ENCODE measurements around the gene IGLL5. TPM values are rescaled to one million over a fixed set of nuclear protein-coding genes. Genes with fewer than 3 reads are reported as not detected.

The IGLL5 gene
- polyA plus RNA-seq, 1 donor (not counting 4 experiments of a cell fraction or from before 2014, with no cell fraction given), result not detected

- H3K9me1 ChIP-seq (ENCODE audit: control insufficient read depth, extremely low read depth, insufficient read depth, low read length), result no peaks in the 10 kb centered on the region
- no peak overlapping the region for H3K27ac ChIP-seq (ENCODE audit: control insufficient read depth, insufficient read depth, low read length)
- no peak for FAIRE-seq
- dilution Hi-C loops (cut with MboI; ENCODE audit: extremely low pct_ligation_motif_present, low sequenced_read_pairs), result no loop called here
- no peak overlapping the region for H3K4me2 ChIP-seq (ENCODE audit: control insufficient read depth, extremely low read depth, insufficient read depth, low read depth, low read length)
- no peaks in the 10 kb centered on the region for H3K4me1 ChIP-seq (ENCODE audit: control insufficient read depth, extremely low read depth, insufficient read depth, low read length)
- no peaks in the 10 kb centered on the region for H3K36me3 ChIP-seq (ENCODE audit: control insufficient read depth in 2 of 2, extremely low read depth in 1 of 2, insufficient read depth in 2 of 2, low read length in 2 of 2)
- H3K27me3 ChIP-seq (ENCODE audit: control insufficient read depth, extremely low read depth, insufficient read depth, low read length), result peaks cover 4% of the 10 kb centered on the region
- no peaks in the 10 kb centered on the region for H3K79me2 ChIP-seq (ENCODE audit: control insufficient read depth, insufficient read depth, low read length)
- TF ChIP-seq EZH2 (IDR thresholded peaks at IDR 0.05; ENCODE audit: low read length), result no peak
- TF ChIP-seq CTCF (optimal IDR thresholded peaks at IDR 0.05 in 1 of 3, IDR thresholded peaks at IDR 0.05 in 1 of 3, conservative IDR thresholded peaks at IDR 0.05 in 1 of 3; ENCODE audit: extremely low read depth in 1 of 3, insufficient read depth in 2 of 3, low read length in 3 of 3), result no peak
- H3K9ac ChIP-seq (ENCODE audit: control insufficient read depth, extremely low read depth, insufficient read depth, low read length), result no peak overlapping the region
- no peaks in the 10 kb centered on the region for H4K20me1 ChIP-seq (ENCODE audit: control insufficient read depth, extremely low read depth, insufficient read depth, low read length)
- no peak for DNase-seq (ENCODE audit: low read depth, low spot score)
- H3K4me3 ChIP-seq (ENCODE audit: control insufficient read depth in 2 of 3, extremely low read depth in 1 of 3, insufficient read depth in 2 of 3, low read depth in 1 of 3, low read length in 3 of 3), result no peak overlapping the region
- no peaks in the 10 kb centered on the region for H3K9me3 ChIP-seq (ENCODE audit: control insufficient read depth, low read depth, low read length)
- no peak overlapping the region for H2AFZ ChIP-seq (ENCODE audit: control insufficient read depth, low read length)
Measured at GRCh38 chr22:22943521-22944267, 56.1 kb downstream of the IGLL5 start.

DNA sequence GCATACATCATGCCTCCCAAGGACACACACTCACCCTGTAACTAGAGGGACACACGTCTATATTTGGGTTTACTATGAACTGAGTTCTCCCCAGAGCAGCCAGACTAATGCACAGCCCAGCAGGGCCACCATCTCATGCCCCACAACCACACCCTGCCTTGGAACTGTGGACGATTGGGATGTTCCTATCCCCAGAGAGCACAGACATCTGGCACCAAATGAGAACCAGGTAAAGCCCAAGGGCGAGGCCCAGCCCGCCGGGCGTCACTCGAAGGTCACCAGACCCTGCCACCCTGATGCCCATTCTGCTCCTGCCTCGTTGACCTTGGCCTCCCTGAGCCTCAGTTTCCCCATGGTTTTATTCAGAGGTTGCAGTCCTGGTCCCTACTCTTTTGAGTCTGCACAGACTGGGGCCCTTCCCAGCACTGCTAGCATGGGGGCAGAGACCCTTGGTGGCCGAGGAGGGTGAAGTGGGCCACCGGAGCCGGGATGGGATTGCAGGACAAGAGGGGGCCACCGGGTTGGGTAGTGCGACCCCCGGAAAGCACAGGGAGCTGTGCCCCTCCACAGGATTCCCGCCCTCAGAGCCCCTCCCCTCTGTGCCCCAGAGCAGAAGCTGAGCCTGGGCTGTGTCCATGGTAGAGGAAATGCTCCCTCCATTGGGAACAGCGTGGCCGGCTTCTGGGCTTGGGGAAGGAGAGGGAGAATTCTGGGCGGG is 56.8 kb downstream of the IGLL5 start:
- Histone ChIP-seq H3K79me2 (ENCODE audit: control insufficient read depth, insufficient read depth, low read length) (no peaks in the 10 kb centered on the region), H3K36me3 (ENCODE audit: control insufficient read depth in 2 of 2, extremely low read depth in 1 of 2, insufficient read depth in 2 of 2, low read length in 2 of 2) (no peaks in the 10 kb centered on the region), H3K4me3 (ENCODE audit: control insufficient read depth in 2 of 3, extremely low read depth in 1 of 3, insufficient read depth in 2 of 3, low read depth in 1 of 3, low read length in 3 of 3) (no peak overlapping the region), H3K4me2 (ENCODE audit: control insufficient read depth, extremely low read depth, insufficient read depth, low read depth, low read length) (no peak overlapping the region), H3K9me3 (ENCODE audit: control insufficient read depth, low read depth, low read length) (no peaks in the 10 kb centered on the region), H3K27ac (ENCODE audit: control insufficient read depth, insufficient read depth, low read length) (no peak overlapping the region), H3K27me3 (ENCODE audit: control insufficient read depth, extremely low read depth, insufficient read depth, low read length) (peaks cover 4% of the 10 kb centered on the region), H2AFZ (ENCODE audit: control insufficient read depth, low read length) (no peak overlapping the region), H4K20me1 (ENCODE audit: control insufficient read depth, extremely low read depth, insufficient read depth, low read length) (no peaks in the 10 kb centered on the region), H3K9ac (ENCODE audit: control insufficient read depth, extremely low read depth, insufficient read depth, low read length) (no peak overlapping the region), H3K4me1 (ENCODE audit: control insufficient read depth, extremely low read depth, insufficient read depth, low read length) (no peaks in the 10 kb centered on the region), H3K9me1 (ENCODE audit: control insufficient read depth, extremely low read depth, insufficient read depth, low read length) (no peaks in the 10 kb centered on the region)
- dilution Hi-C loops (cut with MboI; ENCODE audit: extremely low pct_ligation_motif_present, low sequenced_read_pairs), result no loop called here
- TF ChIP-seq CTCF (optimal IDR thresholded peaks at IDR 0.05 in 1 of 3, IDR thresholded peaks at IDR 0.05 in 1 of 3, conservative IDR thresholded peaks at IDR 0.05 in 1 of 3; ENCODE audit: extremely low read depth in 1 of 3, insufficient read depth in 2 of 3, low read length in 3 of 3) (no peak), EZH2 (IDR thresholded peaks at IDR 0.05; ENCODE audit: low read length) (no peak)
- no peak for DNase-seq (ENCODE audit: low read depth, low spot score)
- no peak for FAIRE-seq
